Activated T-helper 1 cell treated with anti-CD3 and anti-CD28 coated beads, Interleukin-12 subunit alpha, Interleukin-12 subunit beta, Interleukin-2, Interleukin-4 antibody, amounts not matched to agents 30 ng/mL and 10 ng/mL and 1 ng/mL, durations not matched to agents 14 hours and 24 hours and 36 hours (primary cell): ENCODE measurements around the gene C10orf105. TPM values are rescaled to one million over a fixed set of nuclear protein-coding genes. Genes with fewer than 3 reads are reported as not detected.

Experiments used
- DNase-seq: peaks from one replicate; pipeline ENCODE4 v3.0.0; 2021; ENCODE audit warnings: low spot score
- H3K27ac Mint-ChIP-seq: one replicate; pipeline ENCODE4 v1.8.0; 2021; ENCODE audit warnings: mild to moderate bottlenecking, mixed read lengths
- H3K27me3 Mint-ChIP-seq: one replicate; pipeline ENCODE4 v1.8.0; 2022; ENCODE audit warnings: mild to moderate bottlenecking, moderate library complexity, mixed read lengths; ENCODE audit not compliant: insufficient read depth
- H3K36me3 Mint-ChIP-seq: one replicate; pipeline ENCODE4 v1.8.0; 2021; ENCODE audit warnings: low read depth, mixed read lengths
- H3K4me1 Mint-ChIP-seq: one replicate; pipeline ENCODE4 v1.8.0; 2021; ENCODE audit warnings: low read depth, mixed read lengths
- H3K4me3 Mint-ChIP-seq: one replicate; pipeline ENCODE4 v1.8.0; 2021; ENCODE audit warnings: mild to moderate bottlenecking, moderate library complexity, mixed read lengths
- H3K9me3 Mint-ChIP-seq: one replicate; pipeline ENCODE4 v1.8.0; 2021; ENCODE audit warnings: mixed read lengths
- intact Hi-C: fragments of 100-400 bp; cut with micrococcal nuclease; formaldehyde crosslinking; loops from one replicate; pipeline ENCODE4 v1.15.1; 2024
- total RNA-seq: library from RNA; stranded (reverse); gene quantifications from 2 replicates; pipeline ENCODE4 v1.2.3, GENCODE V29; 2022

The C10orf105 gene
- total RNA-seq, 1 donor from 2014 or later: 0.18 TPM

DNA sequence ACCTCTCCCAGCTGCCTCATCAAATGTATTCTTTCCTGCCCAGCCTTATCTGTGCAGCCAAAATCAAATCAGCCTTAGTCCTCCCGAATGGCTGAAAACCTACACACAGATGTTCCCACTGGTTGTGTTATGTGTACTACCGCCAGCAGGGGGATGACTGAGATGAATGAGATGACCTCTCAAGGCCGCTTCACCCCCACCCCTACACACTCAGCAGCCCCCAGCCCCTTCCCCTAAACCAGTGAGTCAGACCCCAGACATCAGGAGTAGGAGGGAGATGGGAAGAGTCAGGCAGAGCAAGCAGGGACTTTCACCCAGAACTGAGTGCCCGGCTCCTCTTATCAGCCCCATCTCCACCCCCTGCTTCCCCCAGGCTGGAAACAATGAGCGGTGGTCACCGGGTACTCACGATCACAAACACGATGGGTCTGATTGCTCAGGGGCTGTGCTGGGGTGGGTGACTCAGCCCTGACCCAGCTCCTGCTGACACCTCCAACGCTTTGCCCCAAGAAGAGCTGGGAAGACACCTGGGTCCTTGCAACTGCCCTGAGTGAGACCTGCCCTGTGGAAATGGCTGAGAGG lies 6.5 kb upstream of the C10orf105 start:
- Mint-ChIP-seq H3K9me3 (no peaks in the 10 kb centered on the region), H3K4me1 (peaks cover 59% of the 10 kb centered on the region), H3K36me3 (no peaks in the 10 kb centered on the region), H3K27me3 (no peaks in the 10 kb centered on the region), H3K4me3 (peak overlapping the region; percentile 59), H3K27ac (peak overlapping the region; percentile 99)
- DNase-seq: peak; percentile 38
- intact Hi-C loops: loop anchor here (1.0 to 10.0 kb wide), 11 partner anchors 11 to 359 kb away; partner anchors contain the start of genes PSAP, SPOCK2 and VSIR

DNA sequence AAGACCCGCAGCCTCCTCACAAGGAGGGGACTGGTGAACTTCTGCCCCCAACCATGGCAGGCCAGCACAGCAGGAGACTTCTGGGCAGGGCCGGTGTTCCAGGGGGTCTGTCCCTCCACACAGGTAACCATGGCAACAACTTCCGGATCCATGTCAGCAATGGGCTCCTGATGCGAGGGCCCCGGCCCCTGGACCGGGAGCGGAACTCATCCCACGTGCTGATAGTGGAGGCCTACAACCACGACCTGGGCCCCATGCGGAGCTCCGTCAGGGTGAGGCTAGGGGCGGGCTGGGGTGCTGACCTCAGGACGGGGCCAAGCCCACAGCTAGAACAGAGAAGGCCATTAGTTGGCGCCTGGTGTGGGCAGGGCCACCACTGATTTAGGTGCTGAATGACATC lies 5.7 kb upstream of the C10orf105 start:
- DNase-seq: no peak
- peaks cover 59% of the 10 kb centered on the region for H3K4me1 Mint-ChIP-seq
- no peak overlapping the region for H3K4me3 Mint-ChIP-seq
- no peaks in the 10 kb centered on the region for H3K36me3 Mint-ChIP-seq
- intact Hi-C loops: loop anchor here (10.0 kb wide), 1 partner anchor 360 kb away; the partner anchor contains the start of gene SPOCK2
- H3K27me3 Mint-ChIP-seq: no peaks in the 10 kb centered on the region
- peak overlapping the region; percentile 99 for H3K27ac Mint-ChIP-seq
- H3K9me3 Mint-ChIP-seq: no peaks in the 10 kb centered on the region

DNA sequence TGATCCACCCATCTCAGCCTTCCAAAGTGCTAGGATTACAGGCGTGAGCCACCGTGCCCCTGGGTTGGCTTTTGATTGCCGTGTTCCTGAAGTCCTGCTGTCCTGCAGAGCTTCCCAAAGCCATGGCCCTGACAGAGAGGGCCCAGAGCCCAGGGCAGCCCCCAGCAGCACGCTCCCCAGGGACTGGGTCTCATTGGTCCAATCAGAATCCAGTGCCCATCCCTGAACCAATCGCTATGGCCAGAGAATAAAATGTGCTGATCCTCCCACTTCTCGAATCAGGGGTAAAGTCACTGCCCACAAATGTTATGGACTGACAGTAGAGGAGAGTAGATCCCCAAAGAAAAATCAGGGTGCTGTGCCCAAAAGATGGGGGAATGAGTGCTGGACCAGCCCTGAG lies 5.0 kb upstream of the C10orf105 start:
- no peak for DNase-seq
- Mint-ChIP-seq H3K4me1 (peaks cover 59% of the 10 kb centered on the region), H3K4me3 (no peak overlapping the region), H3K36me3 (no peaks in the 10 kb centered on the region), H3K27ac (peak overlapping the region; percentile 82), H3K9me3 (no peaks in the 10 kb centered on the region), H3K27me3 (no peaks in the 10 kb centered on the region)
- intact Hi-C loops: loop anchor here (10.0 kb wide), 1 partner anchor 360 kb away; the partner anchor contains the start of gene SPOCK2

DNA sequence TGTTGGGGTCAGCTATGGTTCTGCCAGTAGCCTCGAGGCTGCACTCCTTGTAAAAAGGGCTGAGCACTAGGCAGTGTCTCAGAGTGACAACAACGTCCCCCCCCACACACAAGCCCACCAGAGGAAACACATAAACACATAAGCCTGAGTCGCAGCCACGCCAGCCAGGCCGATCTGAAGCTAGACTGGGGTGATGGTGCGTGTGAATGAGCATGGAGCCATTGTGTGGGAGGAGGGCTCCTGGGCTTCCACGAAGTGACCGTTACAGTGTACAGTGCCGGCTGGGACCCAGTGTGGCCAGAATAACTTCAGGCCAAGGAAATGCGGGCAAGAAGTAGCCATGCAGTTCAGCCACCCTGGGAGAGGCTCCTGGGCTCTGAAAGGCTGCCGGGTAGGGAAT lies 3.7 kb upstream of the C10orf105 start:
- Mint-ChIP-seq H3K36me3 (no peaks in the 10 kb centered on the region), H3K27me3 (no peaks in the 10 kb centered on the region), H3K9me3 (no peaks in the 10 kb centered on the region), H3K4me1 (peaks cover 49% of the 10 kb centered on the region), H3K4me3 (no peak overlapping the region), H3K27ac (peak overlapping the region; percentile 7)
- DNase-seq: no peak
- intact Hi-C loops: loop anchor here (10.0 kb wide), 1 partner anchor 361 kb away; the partner anchor contains the start of gene SPOCK2

DNA sequence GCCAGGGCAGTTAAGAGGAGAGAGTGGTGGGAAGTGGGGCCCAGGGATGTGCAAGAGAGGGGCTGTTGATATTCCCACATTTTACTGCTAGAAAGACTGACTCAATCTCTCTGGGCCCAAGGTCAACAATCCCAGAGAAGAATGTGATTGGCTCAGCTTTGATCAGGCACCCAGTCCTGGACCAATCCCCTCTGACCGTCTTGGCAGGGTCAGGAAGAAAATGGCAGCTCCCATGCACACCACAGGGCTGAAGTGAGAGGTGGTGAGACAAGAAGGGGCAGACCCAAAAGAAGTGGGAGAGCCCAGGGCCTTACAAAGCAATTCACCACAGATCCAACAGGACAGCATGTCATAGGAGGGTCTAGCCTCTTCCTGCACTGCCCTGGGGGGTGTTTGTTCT lies 3.3 kb upstream of the C10orf105 start:
- peak overlapping the region; percentile 80 for H3K27ac Mint-ChIP-seq
- no peaks in the 10 kb centered on the region for H3K9me3 Mint-ChIP-seq
- DNase-seq: no peak
- no peaks in the 10 kb centered on the region for H3K36me3 Mint-ChIP-seq
- H3K4me1 Mint-ChIP-seq: peaks cover 45% of the 10 kb centered on the region
- intact Hi-C loops: loop anchor here (10.0 kb wide), 1 partner anchor 362 kb away; the partner anchor contains the start of gene SPOCK2
- H3K4me3 Mint-ChIP-seq: no peak overlapping the region
- no peaks in the 10 kb centered on the region for H3K27me3 Mint-ChIP-seq

DNA sequence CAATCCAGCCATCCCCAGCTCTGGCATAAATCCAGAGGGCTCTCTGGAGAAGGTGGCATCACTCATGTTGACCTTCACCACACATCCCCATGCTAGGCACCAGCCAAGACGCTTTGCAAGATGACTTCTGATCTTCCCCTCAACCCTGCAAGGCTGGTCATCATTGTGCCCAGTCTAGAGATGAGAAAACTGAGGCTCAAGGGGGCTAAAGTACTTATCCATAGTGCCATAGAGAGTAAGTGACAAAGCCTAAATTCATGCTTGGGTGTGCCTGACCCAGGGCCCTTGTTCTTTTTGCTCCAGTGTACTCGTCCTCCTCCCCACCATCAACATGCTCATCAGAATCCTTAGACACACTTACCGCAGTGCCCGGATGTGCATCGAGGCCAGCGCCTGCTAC lies 1.7 kb upstream of the C10orf105 start:
- DNase-seq: no peak
- Mint-ChIP-seq H3K4me3 (no peak overlapping the region), H3K4me1 (peaks cover 35% of the 10 kb centered on the region), H3K27me3 (no peaks in the 10 kb centered on the region), H3K9me3 (no peaks in the 10 kb centered on the region), H3K36me3 (no peaks in the 10 kb centered on the region), H3K27ac (no peak overlapping the region)
- intact Hi-C loops: loop anchor here (10.0 kb wide), 1 partner anchor 363 kb away; the partner anchor contains the start of gene SPOCK2

DNA sequence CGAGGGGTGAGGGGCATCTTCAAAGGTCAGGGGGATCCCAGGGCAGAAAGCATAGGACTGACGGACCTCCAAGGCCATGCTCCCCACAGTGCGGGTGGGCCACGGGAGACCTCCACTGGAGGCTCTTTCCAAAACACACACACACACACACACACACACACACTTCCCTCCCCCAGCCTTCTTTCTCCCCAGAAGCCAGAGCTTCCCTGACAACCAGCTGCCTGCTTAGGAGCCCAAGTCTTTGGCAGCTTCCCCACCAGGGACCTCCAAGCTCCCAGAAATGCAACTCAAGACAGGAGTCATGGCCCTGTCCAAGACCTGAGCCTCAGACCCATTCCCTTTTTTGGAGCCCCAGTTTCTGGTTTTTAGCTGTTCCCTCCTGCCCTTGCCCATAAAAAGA lies 710 bp upstream of the C10orf105 start:
- no peaks in the 10 kb centered on the region for H3K36me3 Mint-ChIP-seq
- H3K27me3 Mint-ChIP-seq: no peaks in the 10 kb centered on the region
- H3K27ac Mint-ChIP-seq: no peak overlapping the region
- intact Hi-C loops: loop anchor here (10.0 kb wide), 1 partner anchor 365 kb away; the partner anchor contains the start of gene SPOCK2
- no peak for DNase-seq
- H3K4me3 Mint-ChIP-seq: no peak overlapping the region
- H3K4me1 Mint-ChIP-seq: peaks cover 30% of the 10 kb centered on the region
- H3K9me3 Mint-ChIP-seq: no peaks in the 10 kb centered on the region

DNA sequence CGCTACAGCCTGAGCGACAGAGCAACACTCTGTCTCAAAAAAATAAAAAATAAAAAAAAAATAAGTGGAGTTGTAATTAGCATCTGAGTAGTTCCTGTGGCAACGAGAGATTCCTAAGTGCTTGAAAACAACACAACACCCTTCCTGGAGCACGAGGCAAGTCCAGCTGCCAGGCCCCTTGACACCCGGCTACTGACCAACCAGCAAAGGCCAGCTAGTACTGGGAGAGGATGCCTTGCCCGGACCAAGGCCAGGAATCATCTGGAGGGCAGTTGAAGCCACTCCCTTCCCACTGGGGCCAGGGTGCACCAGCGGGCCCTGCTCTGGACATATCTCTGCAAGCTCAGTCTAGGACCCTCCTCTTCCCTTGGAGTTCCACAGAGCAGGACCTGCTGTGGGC lies 536 bp downstream of the C10orf105 start:
- H3K9me3 Mint-ChIP-seq: no peaks in the 10 kb centered on the region
- H3K27ac Mint-ChIP-seq: no peak overlapping the region
- DNase-seq: no peak
- intact Hi-C loops: no loop called here
- H3K4me1 Mint-ChIP-seq: peaks cover 33% of the 10 kb centered on the region
- no peaks in the 10 kb centered on the region for H3K27me3 Mint-ChIP-seq
- H3K4me3 Mint-ChIP-seq: no peak overlapping the region
- H3K36me3 Mint-ChIP-seq: no peaks in the 10 kb centered on the region

DNA sequence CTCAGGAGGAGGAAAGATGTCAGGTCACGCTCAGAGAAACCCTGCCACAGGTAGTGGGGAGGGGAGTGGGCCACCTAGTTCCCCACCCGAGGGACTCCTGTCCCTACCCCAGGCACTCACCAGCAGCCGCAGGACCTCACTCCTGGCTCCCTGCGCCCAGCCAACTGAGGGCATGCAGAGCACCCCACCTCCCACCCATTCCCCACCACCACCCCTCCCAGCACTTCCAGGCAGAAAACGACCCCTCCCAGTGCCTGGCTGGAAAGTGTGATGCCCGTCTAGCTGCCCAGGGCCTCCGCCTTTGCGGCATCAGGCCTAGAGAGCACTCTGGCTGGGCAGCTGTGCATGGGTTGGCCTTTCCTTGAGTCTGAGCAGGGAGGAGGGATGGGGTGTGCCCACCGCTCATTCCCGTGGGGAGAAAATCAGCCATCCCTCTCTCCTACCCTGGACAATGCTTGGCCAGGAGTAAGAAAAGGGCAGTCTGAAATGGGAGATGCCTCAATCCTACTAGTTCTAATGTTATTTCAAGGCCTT lies 1.3 kb downstream of the C10orf105 start:
- Mint-ChIP-seq H3K4me3 (no peak overlapping the region), H3K4me1 (peaks cover 41% of the 10 kb centered on the region), H3K9me3 (no peaks in the 10 kb centered on the region), H3K27ac (no peak overlapping the region), H3K36me3 (no peaks in the 10 kb centered on the region), H3K27me3 (no peaks in the 10 kb centered on the region)
- no peak for DNase-seq
- intact Hi-C loops: no loop called here

DNA sequence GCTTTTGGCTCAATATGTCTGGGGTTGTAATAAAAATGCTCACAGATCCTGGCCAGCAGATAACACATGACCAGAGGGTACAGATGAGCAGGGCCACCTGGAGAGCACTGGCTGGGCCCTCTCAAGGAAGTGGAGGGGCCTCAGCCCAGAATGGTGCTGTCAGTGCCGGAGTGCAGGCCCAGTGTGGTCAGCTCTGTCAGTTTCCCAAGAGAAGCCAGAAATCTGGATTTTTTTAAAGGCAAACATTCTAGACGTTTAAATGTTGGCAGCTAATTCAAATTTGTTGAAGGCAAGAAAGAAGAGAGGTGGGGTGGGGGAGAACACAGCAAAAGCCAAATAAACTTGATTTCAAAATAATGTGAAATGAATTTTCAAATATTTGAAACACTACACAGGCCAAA lies 2.0 kb downstream of the C10orf105 start:
- Mint-ChIP-seq H3K9me3 (no peaks in the 10 kb centered on the region), H3K27ac (no peak overlapping the region), H3K4me3 (no peak overlapping the region), H3K4me1 (peaks cover 43% of the 10 kb centered on the region), H3K36me3 (no peaks in the 10 kb centered on the region), H3K27me3 (no peaks in the 10 kb centered on the region)
- intact Hi-C loops: no loop called here
- DNase-seq: no peak

DNA sequence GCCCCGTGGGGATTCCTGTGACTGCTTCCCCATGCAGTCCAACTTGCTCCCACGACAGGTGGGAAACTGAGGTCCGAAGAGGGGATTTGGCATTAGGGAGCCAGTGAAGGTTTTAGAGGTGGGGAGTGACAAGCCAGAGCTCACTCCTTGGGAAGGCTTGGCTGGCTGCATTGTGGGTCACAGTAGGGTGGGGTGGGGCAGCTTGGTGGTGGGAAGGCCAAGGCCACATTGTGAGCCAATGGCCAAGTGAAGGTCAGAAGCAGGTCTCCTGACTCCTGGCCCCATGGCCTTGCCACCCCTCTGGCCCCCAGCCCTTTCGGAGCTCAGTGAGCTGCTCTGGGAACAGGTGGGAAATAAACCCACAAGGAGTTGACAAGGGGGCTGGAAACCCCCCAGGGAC lies 2.5 kb downstream of the C10orf105 start:
- Mint-ChIP-seq H3K9me3 (no peaks in the 10 kb centered on the region), H3K27ac (no peak overlapping the region), H3K4me3 (no peak overlapping the region), H3K27me3 (no peaks in the 10 kb centered on the region), H3K36me3 (no peaks in the 10 kb centered on the region), H3K4me1 (peaks cover 46% of the 10 kb centered on the region)
- DNase-seq: no peak
- intact Hi-C loops: no loop called here

DNA sequence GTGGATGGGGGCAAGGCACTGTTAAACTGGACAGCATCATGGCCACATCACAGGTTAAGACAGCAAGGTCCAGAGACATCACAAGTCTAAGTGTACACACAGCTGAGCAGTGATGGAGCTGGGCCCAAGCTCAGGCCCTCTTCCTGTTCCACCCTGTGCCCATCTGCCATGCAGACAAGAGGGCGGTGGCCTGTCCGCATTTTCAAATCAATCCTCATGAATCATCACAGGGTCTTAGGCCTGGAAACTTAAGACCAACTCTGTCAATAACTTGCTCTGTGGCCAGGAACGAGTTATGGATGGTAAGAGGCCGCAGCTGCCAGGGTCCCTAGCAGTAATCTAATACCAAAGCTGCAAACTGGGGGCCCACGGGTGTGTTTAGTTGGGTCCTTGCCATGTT lies 3.2 kb downstream of the C10orf105 start:
- Mint-ChIP-seq H3K27ac (no peak overlapping the region), H3K4me1 (peaks cover 47% of the 10 kb centered on the region), H3K9me3 (no peaks in the 10 kb centered on the region), H3K36me3 (no peaks in the 10 kb centered on the region), H3K4me3 (no peak overlapping the region), H3K27me3 (no peaks in the 10 kb centered on the region)
- intact Hi-C loops: no loop called here
- no peak for DNase-seq

DNA sequence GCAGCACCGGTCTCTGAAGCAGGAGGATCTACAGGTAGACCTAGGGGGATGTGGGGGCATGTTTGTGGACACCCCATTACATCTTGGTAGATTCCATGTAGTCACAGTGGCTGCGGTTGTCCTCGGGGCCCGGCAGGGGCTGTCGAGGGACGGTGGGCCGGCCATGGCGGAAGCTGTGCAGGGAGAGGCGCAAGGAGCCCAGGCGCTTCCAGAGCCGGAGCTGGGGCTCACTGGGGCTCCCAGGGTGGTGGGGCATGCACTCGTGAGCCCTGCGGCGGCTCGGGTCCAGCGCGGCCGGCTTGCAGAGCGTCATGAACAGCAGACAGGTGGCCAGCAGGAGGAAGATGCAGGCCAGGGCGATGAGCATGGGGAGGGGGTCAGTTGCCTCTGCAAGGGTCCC lies 3.7 kb downstream of the C10orf105 start:
- no peaks in the 10 kb centered on the region for H3K36me3 Mint-ChIP-seq
- peaks cover 45% of the 10 kb centered on the region for H3K4me1 Mint-ChIP-seq
- no peak overlapping the region for H3K27ac Mint-ChIP-seq
- no peak overlapping the region for H3K4me3 Mint-ChIP-seq
- H3K9me3 Mint-ChIP-seq: no peaks in the 10 kb centered on the region
- DNase-seq: no peak
- intact Hi-C loops: no loop called here
- H3K27me3 Mint-ChIP-seq: no peaks in the 10 kb centered on the region
